ENCODE data around the gene FECH.

The FECH gene

GRCh38 chr18:57586251-57587049, at the start of gene FECH:
Gene FECH (minus strand): TSS chr18:57586702. CDS start chr18:57586620, 82 bp downstream.
- peak; percentile 90 for DNase-seq (ENCODE audit: extremely low spot score)
- ChIA-PET CTCF (no interaction called here), POLR2A (no interaction called here)
- TF ChIP-seq CTCF (IDR thresholded peaks at IDR 0.05; ENCODE audit: control extremely low read depth, extremely low read depth, low read depth, missing control alignments): no peak

- DNase-seq (ENCODE audit: extremely low spot score): no peak
- POLR2A ChIA-PET: no interaction called here
- CTCF ChIA-PET: no interaction called here
- no peak for TF ChIP-seq CTCF (IDR thresholded peaks at IDR 0.05; ENCODE audit: control extremely low read depth, extremely low read depth, low read depth, missing control alignments)
These were observed 48.7 kb upstream of the FECH start for GRCh38 chr18:57635003-57635822.

GRCh38 chr18:57631697-57632096, 45.2 kb upstream of the FECH start:
- ChIA-PET CTCF (interaction anchor here (1.2 to 1.3 kb wide), 2 partner anchors 9 to 206 kb away, joined by 4 to 7 read pairs; partner anchors contain the start of gene NARS1), POLR2A (no interaction called here)
- no peak for TF ChIP-seq CTCF (IDR thresholded peaks at IDR 0.05; ENCODE audit: control extremely low read depth, extremely low read depth, low read depth, missing control alignments)
- DNase-seq (ENCODE audit: extremely low spot score): no peak

- no peak for TF ChIP-seq CTCF (IDR thresholded peaks at IDR 0.05; ENCODE audit: control extremely low read depth, extremely low read depth, low read depth, missing control alignments)
- DNase-seq (ENCODE audit: extremely low spot score): peak; percentile 55
- ChIA-PET CTCF (interaction anchor here (0.7 to 1.7 kb wide), 5 partner anchors 9 to 493 kb away, joined by 3 to 7 read pairs (median 4); partner anchors contain the start of gene NARS1), POLR2A (interaction anchor here (1.3 kb wide), 1 partner anchor 207 kb away, joined by 3 read pairs; no protein-coding TSS in a partner anchor)
These were observed 44.5 kb upstream of the FECH start for GRCh38 chr18:57630754-57631595.

GRCh38 chr18:57630002-57630753, 43.7 kb upstream of the FECH start:
- peak; percentile 73 for TF ChIP-seq CTCF (IDR thresholded peaks at IDR 0.05; ENCODE audit: control extremely low read depth, extremely low read depth, low read depth, missing control alignments)
- ChIA-PET CTCF (interaction anchor here (0.7 to 1.7 kb wide), 5 partner anchors 9 to 494 kb away, joined by 3 to 4 read pairs (median 4); no protein-coding TSS in a partner anchor), POLR2A (interaction anchor here (1.3 kb wide), 1 partner anchor 208 kb away, joined by 3 read pairs; no protein-coding TSS in a partner anchor)
- DNase-seq (ENCODE audit: extremely low spot score): peak; percentile 90

Measured in GM10248 (cell line).